Measurements from ENCODE around the gene AMD1. TPM values are rescaled to one million over a fixed set of nuclear protein-coding genes. Genes with fewer than 3 reads are reported as not detected.
A peak's percentile ranks its signal among the peaks of the same experiment; 100 is the strongest.

The AMD1 gene
- polyA plus RNA-seq, 2 of the 4 experiments (the other 2 are of a cell fraction) = 89.2 to 147 TPM

DNA sequence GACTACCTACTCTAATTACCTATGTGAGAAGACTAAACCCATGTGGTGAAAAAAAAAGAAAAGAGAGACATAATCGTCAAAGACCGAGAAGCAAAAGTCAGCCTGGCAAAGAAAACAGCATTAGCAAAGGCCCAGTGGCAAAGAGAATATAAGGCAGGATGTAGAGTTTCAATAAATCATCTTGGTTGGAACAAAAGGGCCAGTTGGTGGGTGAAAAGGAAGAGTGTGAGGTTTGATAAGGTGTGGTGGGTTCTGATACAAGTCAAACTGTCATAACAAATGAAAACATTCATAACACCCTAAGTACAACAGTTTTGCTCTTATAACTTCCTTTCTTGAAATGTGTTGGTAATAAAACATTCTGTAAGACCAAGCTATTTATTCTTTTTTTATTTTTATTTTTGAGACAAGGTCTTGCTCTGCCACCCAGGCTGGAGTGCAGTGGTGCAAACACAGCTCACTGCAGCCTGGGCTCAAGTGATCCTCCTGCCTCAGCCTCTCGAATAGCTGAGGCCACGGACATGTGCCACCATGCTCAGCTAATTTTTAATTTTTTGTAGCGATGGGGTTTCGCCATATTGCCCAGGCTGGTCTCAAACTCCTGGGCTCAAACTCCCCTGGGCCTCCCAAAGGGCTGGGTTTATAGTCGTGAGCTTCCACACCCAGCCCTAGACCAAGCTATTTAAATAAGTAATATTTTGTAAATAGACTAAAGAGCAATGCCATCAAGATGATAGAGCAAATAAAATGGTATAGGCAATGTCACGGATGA, 65.0 kb downstream of the AMD1 start:
- WGBS (ENCODE audit: missing lambda C conversion rate) = 85% methylated on average over 8 of the region's 8 CpGs
- Histone ChIP-seq H3K27ac (no peak overlapping the region), H3K4me1 (peaks cover 11% of the 10 kb centered on the region), H3K4me3 (no peak overlapping the region), H3K9me3 (no peaks in the 10 kb centered on the region), H3K4me2 (no peak overlapping the region)
- no peak for DNase-seq (ENCODE audit: low read depth in 1 of 2, low spot score in 1 of 2)
- POLR2A ChIA-PET = no interaction called here
- no peak for ATAC-seq
- TF ChIP-seq HEYL (CRISPR knock-in tag; IDR thresholded peaks at IDR 0.05) (no peak), CHD2 (IDR thresholded peaks at IDR 0.05; ENCODE audit: low read length, partially characterized antibody) (no peak), CEBPB (IDR thresholded peaks at IDR 0.05) (no peak), EHMT2 (IDR thresholded peaks at IDR 0.05; ENCODE audit: low read depth) (no peak), HOXB5 (CRISPR knock-in tag; IDR thresholded peaks at IDR 0.05) (no peak), RFX5 (IDR thresholded peaks at IDR 0.05) (no peak), RAD21 (conservative IDR thresholded peaks at IDR 0.05 in 1 of 2, IDR thresholded peaks at IDR 0.05 in 1 of 2) (no peak), FOSL2 (IDR thresholded peaks at IDR 0.05) (no peak), FOSL2 (CRISPR knock-in tag; IDR thresholded peaks at IDR 0.05) (no peak), HOXA7 (CRISPR knock-in tag; IDR thresholded peaks at IDR 0.05) (no peak)
- TF ChIP-seq, protein P1, sequence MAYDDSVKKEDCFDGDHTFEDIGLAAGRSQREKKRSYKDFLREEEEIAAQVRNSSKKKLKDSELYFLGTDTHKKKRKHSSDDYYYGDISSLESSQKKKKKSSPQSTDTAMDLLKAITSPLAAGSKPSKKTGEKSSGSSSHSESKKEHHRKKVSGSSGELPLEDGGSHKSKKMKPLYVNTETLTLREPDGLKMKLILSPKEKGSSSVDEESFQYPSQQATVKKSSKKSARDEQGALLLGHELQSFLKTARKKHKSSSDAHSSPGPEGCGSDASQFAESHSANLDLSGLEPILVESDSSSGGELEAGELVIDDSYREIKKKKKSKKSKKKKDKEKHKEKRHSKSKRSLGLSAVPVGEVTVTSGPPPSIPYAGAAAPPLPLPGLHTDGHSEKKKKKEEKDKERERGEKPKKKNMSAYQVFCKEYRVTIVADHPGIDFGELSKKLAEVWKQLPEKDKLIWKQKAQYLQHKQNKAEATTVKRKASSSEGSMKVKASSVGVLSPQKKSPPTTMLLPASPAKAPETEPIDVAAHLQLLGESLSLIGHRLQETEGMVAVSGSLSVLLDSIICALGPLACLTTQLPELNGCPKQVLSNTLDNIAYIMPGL (CRISPR knock-in tag; IDR thresholded peaks at IDR 0.05; ENCODE audit: borderline replicate concordance) = no peak
- TF ChIP-seq, protein P2, sequence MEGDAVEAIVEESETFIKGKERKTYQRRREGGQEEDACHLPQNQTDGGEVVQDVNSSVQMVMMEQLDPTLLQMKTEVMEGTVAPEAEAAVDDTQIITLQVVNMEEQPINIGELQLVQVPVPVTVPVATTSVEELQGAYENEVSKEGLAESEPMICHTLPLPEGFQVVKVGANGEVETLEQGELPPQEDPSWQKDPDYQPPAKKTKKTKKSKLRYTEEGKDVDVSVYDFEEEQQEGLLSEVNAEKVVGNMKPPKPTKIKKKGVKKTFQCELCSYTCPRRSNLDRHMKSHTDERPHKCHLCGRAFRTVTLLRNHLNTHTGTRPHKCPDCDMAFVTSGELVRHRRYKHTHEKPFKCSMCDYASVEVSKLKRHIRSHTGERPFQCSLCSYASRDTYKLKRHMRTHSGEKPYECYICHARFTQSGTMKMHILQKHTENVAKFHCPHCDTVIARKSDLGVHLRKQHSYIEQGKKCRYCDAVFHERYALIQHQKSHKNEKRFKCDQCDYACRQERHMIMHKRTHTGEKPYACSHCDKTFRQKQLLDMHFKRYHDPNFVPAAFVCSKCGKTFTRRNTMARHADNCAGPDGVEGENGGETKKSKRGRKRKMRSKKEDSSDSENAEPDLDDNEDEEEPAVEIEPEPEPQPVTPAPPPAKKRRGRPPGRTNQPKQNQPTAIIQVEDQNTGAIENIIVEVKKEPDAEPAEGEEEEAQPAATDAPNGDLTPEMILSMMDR (IDR thresholded peaks at IDR 0.05) = no peak
- TF ChIP-seq, protein P3, sequence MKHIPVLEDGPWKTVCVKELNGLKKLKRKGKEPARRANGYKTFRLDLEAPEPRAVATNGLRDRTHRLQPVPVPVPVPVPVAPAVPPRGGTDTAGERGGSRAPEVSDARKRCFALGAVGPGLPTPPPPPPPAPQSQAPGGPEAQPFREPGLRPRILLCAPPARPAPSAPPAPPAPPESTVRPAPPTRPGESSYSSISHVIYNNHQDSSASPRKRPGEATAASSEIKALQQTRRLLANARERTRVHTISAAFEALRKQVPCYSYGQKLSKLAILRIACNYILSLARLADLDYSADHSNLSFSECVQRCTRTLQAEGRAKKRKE (CRISPR knock-in tag; IDR thresholded peaks at IDR 0.05; ENCODE audit: low read depth) = no peak
- TF ChIP-seq, protein P4, sequence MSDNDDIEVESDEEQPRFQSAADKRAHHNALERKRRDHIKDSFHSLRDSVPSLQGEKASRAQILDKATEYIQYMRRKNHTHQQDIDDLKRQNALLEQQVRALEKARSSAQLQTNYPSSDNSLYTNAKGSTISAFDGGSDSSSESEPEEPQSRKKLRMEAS (IDR thresholded peaks at IDR 0.05) = no peak
- CTCF ChIA-PET = interaction anchor here (1.1 to 1.4 kb wide), 2 partner anchors 11 to 61 kb away, joined by 3 to 4 read pairs; no protein-coding TSS in a partner anchor
- FAIRE-seq = no peak

DNA sequence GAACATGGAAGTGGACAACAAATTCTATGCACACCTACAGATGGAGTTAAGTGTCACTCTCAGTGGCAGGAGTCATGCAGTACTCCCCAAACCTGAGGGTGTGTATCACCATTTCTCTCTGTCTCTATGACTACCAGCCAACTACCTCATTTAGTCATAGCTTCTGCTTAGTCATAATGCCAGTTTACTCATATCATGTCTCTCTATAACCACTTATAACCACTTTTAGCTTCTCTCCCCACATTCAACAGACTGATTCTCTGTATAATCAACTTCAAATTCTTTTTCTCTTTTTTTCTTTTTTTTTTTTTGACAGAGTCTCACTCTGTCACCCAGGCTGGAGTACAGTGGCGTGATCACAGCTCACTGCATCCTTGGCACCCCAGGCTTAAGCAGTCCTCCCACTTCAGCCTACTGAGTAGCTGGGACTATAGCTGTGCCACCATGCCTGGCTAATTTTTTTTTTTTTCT, 70.1 kb downstream of the AMD1 start:
- H3K4me3 ChIP-seq = no peak overlapping the region
- FAIRE-seq (no peak), DNase-seq (ENCODE audit: low read depth in 1 of 2, low spot score in 1 of 2) (peak; percentile 70 to 86), ATAC-seq (peak; percentile 95 to 100)
- H3K4me2 ChIP-seq = peak overlapping the region; percentile 79
- peak; percentile 29; the same call in 1 of the 2 replicates for TF ChIP-seq JUNB (IDR thresholded peaks at IDR 0.05)
- TF ChIP-seq, protein P5, sequence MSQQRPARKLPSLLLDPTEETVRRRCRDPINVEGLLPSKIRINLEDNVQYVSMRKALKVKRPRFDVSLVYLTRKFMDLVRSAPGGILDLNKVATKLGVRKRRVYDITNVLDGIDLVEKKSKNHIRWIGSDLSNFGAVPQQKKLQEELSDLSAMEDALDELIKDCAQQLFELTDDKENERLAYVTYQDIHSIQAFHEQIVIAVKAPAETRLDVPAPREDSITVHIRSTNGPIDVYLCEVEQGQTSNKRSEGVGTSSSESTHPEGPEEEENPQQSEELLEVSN (IDR thresholded peaks at IDR 0.05; ENCODE audit: borderline replicate concordance, low read depth) = no peak
- TF ChIP-seq, protein P6, sequence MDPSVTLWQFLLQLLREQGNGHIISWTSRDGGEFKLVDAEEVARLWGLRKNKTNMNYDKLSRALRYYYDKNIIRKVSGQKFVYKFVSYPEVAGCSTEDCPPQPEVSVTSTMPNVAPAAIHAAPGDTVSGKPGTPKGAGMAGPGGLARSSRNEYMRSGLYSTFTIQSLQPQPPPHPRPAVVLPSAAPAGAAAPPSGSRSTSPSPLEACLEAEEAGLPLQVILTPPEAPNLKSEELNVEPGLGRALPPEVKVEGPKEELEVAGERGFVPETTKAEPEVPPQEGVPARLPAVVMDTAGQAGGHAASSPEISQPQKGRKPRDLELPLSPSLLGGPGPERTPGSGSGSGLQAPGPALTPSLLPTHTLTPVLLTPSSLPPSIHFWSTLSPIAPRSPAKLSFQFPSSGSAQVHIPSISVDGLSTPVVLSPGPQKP (IDR thresholded peaks at IDR 0.05; ENCODE audit: low read depth, low read length) = no peak
- TF ChIP-seq FOSL2 (IDR thresholded peaks at IDR 0.05) = no peak
- peak; percentile 80 for TF ChIP-seq FOSL2 (CRISPR knock-in tag; IDR thresholded peaks at IDR 0.05)
- TF ChIP-seq MAFK (IDR thresholded peaks at IDR 0.05; ENCODE audit: partially characterized antibody) = peak; percentile 57
- no peak for TF ChIP-seq SMC3 (IDR thresholded peaks at IDR 0.05)
- no peak for TF ChIP-seq HEYL (CRISPR knock-in tag; IDR thresholded peaks at IDR 0.05)
- no peak for TF ChIP-seq ZC3H11A (IDR thresholded peaks at IDR 0.05)
- TF ChIP-seq, protein P7, sequence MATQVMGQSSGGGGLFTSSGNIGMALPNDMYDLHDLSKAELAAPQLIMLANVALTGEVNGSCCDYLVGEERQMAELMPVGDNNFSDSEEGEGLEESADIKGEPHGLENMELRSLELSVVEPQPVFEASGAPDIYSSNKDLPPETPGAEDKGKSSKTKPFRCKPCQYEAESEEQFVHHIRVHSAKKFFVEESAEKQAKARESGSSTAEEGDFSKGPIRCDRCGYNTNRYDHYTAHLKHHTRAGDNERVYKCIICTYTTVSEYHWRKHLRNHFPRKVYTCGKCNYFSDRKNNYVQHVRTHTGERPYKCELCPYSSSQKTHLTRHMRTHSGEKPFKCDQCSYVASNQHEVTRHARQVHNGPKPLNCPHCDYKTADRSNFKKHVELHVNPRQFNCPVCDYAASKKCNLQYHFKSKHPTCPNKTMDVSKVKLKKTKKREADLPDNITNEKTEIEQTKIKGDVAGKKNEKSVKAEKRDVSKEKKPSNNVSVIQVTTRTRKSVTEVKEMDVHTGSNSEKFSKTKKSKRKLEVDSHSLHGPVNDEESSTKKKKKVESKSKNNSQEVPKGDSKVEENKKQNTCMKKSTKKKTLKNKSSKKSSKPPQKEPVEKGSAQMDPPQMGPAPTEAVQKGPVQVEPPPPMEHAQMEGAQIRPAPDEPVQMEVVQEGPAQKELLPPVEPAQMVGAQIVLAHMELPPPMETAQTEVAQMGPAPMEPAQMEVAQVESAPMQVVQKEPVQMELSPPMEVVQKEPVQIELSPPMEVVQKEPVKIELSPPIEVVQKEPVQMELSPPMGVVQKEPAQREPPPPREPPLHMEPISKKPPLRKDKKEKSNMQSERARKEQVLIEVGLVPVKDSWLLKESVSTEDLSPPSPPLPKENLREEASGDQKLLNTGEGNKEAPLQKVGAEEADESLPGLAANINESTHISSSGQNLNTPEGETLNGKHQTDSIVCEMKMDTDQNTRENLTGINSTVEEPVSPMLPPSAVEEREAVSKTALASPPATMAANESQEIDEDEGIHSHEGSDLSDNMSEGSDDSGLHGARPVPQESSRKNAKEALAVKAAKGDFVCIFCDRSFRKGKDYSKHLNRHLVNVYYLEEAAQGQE (IDR thresholded peaks at IDR 0.05) = no peak
- TF ChIP-seq, protein P8, sequence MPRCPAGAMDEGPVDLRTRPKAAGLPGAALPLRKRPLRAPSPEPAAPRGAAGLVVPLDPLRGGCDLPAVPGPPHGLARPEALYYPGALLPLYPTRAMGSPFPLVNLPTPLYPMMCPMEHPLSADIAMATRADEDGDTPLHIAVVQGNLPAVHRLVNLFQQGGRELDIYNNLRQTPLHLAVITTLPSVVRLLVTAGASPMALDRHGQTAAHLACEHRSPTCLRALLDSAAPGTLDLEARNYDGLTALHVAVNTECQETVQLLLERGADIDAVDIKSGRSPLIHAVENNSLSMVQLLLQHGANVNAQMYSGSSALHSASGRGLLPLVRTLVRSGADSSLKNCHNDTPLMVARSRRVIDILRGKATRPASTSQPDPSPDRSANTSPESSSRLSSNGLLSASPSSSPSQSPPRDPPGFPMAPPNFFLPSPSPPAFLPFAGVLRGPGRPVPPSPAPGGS (IDR thresholded peaks at IDR 0.05) = no peak
- peak overlapping the region; percentile 80 to 89 for H3K27ac ChIP-seq
- no peaks in the 10 kb centered on the region for H3K9me3 ChIP-seq
- ChIA-PET CTCF (interaction anchor here (0.6 to 1.5 kb wide), 4 partner anchors 66 to 766 kb away, joined by 3 to 6 read pairs (median 4); no protein-coding TSS in a partner anchor), POLR2A (interaction anchor here (0.6 to 2.2 kb wide), 6 partner anchors 14 to 267 kb away, joined by 3 to 24 read pairs (median 8); partner anchors contain the start of genes AMD1, CDK19, GTF3C6 and RPF2)
- 50% methylated on average over 1 of the region's 1 CpG for WGBS (ENCODE audit: missing lambda C conversion rate)
- peaks cover 36% of the 10 kb centered on the region for H3K4me1 ChIP-seq

Measured in A549 (cell line).